ENCODE measurements around the gene ENPP1.
"Not testable (repeated sequence)": the region's sequence is repeated elsewhere in the genome, so short reads cannot be mapped to it uniquely, and the experiment has no call there.

Gene ENPP1

GRCh38 chr6:131876545-131876944 is 68.7 kb downstream of the ENPP1 start:
- no peak for DNase-seq (ENCODE audit: low read depth in 2 of 2)

DNA sequence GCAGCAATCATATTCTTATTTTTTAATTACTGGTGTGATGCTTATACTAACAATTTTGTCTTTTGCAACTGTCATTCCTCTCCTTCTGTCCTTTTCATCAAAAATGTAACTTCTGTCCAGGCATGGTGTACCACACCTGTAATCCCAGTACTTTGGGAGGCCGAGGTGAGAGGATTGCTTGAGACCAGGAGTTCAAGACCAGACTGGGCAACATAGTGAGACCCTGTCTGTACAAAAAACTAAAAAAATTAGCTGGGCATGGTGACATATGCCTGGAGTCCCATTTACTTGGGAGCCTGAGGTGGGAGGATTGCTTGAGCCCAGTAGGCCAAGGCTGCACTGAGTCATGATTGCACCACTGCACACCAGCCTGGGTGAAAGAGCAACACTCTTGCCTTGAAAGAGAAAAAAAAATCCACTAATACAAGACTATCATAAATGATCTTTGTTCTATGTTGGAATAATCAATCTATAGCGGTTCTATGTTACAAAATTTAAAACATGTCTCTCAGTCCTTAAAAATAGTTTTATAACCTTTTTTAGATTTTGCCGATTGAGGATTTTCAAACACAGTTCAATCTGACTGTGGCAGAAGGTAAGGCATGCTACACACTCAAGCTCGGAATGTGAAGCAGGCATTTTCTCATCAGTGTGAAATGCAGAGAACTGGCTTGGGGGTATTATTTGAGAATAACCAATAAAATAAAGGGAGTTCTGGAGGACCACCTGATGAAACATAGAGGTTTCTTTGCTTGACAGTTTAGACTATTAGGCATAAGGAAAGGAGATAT is 70.4 kb downstream of the ENPP1 start:
- DNase-seq (ENCODE audit: low read depth in 2 of 2): no peak

DNA sequence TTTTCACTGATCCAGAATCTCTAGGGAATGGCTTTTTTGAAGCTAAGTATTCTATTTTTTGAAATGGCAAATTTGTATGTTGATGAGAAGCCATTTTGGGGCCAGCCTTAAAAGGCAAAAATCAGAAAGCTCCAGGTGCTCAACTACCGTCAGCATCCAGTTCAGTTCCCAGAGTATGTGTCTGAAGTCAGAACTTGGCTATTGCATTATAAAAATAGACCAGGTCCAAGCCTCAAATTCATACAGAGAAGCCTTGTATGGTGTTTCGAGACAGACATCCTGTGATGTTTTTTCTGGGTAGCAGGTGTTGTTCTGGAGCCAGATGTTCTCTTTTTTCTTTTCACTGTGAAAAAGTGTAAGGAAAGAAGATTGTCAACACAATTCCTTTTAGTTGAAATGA is 75.2 kb downstream of the ENPP1 start:
- no peak for DNase-seq (ENCODE audit: low read depth in 2 of 2)

DNA sequence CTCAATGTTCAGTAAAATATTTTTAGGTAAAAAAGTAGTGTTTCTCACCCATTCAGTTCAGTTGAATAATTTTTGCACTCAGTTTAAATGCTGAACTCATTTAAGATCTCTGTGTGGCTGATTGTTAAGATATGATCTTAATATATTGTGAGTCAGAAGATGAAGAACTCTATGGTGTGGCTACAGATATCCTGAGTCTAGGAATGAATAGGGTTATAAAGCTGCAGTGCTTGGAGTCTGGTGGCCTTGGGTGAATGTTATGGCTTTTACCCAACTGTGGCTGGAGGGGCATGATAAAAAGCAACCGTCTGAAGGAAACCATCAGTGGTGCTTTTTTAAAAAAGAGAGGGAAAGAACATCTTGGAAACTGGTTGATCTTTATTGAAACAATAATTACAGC is 77.4 kb downstream of the ENPP1 start:
- no peak for DNase-seq (ENCODE audit: low read depth in 2 of 2)

DNA sequence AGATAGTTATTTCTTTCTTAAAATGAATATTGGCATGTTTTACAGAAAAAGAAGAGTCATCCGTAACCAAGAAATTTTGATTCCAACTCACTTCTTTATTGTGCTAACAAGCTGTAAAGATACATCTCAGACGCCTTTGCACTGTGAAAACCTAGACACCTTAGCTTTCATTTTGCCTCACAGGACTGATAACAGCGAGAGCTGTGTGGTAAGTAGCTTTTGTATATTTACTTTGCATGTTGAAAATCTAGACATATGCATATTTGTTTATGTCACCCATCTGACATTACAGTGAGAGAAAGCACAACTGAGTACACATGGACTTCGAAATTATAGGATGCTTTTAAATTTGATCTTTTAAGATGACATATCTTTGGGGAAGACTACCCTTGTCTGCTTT is 78.7 kb downstream of the ENPP1 start:
- DNase-seq (ENCODE audit: low read depth in 2 of 2): no peak

DNA sequence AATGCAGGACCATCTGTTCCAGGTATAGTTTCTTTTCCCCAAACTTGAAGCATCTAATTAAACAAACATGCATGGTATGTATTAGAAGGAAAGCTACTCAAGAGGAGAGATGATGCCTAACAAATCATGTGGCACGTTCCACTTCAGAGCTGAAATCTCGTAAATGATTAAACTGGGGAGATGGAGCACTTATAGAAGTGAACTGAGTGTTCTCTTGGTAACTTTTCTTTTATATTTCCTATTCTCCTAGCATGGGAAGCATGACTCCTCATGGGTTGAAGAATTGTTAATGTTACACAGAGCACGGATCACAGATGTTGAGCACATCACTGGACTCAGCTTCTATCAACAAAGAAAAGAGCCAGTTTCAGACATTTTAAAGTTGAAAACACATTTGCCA is 82.3 kb downstream of the ENPP1 start:
- no peak for DNase-seq (ENCODE audit: low read depth in 2 of 2)

DNA sequence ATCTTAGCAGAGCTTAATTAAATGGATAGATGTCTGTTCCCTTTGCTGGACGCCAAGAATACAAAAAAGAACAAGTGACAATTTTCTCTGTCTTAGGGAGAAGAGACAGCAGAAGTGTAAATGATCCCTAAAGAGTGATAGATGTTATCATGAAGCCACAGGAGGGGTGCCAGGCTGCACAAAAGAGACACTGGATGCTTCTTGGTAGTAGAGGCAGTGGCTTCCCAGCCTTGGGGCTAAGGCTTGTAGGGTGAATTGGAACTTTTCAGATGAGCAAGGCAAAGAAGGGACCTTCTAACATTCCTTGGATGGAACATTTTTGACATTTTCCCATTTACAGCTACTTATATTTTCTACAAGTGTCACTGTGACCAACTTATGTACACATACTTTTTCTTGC is 85.4 kb downstream of the ENPP1 start:
- DNase-seq (ENCODE audit: low read depth in 2 of 2): no peak

DNA sequence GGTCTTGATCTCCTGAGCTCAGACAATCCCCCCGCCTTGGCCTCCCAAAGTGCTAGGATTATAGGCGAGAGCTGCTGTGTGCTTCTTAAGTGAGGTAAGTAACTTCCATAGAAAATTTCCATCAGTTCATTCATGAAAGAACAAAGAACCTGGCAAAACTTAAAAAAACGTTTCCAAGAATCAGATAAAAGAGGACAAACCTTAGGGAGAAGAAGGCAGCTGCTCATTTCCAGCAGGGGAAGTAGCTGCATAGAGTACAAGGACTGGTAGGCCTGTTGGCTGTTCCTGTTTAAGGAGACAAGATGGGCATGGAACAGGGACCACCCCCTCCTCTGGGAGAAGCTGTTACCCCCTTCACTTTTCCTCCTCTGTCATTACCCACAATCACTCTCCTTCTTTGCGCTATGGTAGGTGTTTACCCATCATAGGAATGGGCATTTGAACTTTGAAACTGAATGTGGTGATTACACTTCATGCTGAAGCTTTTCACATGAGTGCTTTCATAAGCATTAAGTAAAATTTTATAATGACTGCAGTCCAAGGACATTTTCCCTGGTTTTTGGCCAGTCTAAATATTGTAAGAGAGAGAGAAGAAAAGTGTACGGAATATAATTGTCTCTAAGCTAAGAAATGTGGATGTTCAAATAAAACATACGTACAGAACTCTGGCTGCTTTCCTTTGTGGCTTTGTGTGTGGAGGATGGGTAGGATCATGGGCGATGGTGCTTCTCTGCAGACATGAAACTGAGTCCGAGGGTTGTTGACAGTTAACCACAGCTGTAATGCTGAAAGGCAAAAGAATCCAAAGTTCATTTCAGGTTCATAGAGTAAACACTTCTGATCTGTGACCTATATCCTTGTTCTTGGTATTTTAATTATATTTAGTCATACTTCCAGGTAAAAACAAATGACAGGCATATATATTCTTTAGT is 86.9 kb downstream of the ENPP1 start:
- DNase-seq (ENCODE audit: low read depth in 2 of 2): no peak

- no peak for DNase-seq (ENCODE audit: low read depth in 2 of 2)
Observed at GRCh38 chr6:131897050-131897435, 89.2 kb downstream of the ENPP1 start.

GRCh38 chr6:131897621-131898020 is 89.8 kb downstream of the ENPP1 start:
- DNase-seq (ENCODE audit: low read depth in 2 of 2): no peak

DNA sequence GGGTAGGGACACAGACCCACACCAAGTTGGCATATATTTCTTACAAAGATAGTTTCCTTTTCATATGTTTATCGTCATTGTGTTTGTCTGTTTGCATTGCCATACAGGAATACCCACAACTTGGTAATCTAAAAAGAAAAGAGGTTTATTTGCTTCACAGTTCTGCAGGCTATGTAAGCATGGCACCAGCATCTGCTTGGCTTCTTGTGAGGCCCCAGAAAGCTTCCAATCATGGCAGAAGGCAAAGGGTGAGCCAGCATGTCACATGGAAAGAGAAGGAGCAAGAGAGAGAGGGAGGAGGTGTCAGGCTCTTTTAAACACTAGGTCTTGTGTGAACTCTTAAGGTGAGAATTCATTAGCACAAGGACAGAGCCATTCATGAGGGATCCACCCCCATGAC is 90.9 kb downstream of the ENPP1 start:
- no peak for DNase-seq (ENCODE audit: low read depth in 2 of 2)

DNA sequence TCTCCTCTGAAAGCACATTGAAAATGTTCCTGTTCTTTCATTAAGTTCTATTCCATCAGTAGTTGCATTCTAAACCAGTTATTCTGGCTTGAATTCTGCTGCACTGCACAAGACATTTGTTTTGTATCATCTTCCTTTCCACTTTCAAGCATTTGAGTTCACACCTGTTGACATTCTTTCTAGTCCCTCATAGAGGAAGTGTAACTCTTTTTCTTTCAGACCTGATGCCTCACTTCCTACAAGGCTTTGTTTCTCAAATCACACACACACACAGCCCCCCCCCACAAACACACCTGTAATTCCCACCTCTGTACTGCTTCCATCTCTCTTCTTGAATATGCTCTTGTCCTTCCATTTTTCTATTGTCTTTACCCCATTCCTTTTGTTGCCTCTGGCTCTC is 92.4 kb downstream of the ENPP1 start:
- DNase-seq (ENCODE audit: low read depth in 2 of 2): no peak

- not testable (repeated sequence) for DNase-seq (ENCODE audit: low read depth in 2 of 2)
Observed at GRCh38 chr6:131901326-131901873, 93.6 kb downstream of the ENPP1 start.

GRCh38 chr6:131903734-131904133 is 95.9 kb downstream of the ENPP1 start:
- not testable (repeated sequence) for DNase-seq (ENCODE audit: low read depth in 2 of 2)

DNA sequence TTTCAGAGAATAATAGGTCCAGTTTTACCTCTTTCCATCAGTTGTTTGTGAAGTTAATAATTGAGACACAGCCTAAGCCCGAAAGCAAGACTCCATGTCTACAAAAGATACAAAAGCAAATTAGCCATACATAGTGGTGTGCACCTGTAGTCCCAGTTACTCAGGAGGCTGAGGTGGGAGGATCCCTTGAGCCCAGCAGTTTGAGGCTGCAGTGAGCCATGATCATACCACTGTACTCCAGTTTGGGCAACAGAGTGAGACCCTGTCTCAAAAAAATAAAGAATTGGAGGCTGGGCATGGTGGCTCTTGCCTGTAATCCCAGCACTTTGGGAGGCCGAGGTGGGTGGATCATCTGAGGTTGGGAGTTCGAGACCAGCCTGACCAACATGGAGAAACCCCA is 101.0 kb downstream of the ENPP1 start:
- DNase-seq (ENCODE audit: low read depth in 2 of 2): not testable (repeated sequence)

DNA sequence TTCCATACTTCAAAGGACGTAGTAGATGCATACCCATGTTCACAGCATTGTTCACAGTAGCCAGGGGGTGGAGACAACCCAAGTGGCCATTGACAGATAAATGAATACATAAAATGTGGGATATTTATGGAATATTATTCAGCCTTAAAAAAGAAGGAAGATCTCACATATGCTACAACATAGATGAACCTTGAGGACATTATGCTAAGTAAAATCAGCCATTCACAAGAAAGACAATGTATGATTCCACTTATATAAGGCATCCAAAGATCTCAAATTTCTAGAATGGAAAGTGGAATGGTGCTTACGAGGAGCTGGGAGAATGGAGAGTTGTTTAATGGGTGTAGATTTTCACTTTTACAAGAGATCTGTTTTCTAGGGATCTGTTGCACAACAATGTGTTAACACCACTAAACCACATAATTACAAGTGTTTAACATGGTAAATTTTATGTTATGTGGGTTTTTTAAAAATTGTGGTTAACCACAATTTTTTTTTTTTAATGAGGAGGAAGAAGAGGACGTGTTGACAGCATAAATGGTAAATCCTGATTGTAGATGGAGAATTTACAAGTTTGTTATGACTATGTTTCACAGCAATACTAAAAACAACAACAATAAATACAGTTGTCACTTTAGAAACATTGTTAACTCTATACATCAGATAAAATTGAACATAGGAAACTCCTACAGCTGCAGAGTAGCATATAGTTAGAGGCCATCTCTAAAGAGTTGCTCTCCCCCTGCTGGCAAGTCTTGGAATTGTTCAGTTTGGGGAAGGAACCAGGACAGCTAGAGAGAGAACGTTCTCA is 101.8 kb downstream of the ENPP1 start:
- DNase-seq (ENCODE audit: low read depth in 2 of 2): peak in 1 of 2 experiments; percentile 39

- no peak for DNase-seq (ENCODE audit: low read depth in 2 of 2)
Observed at GRCh38 chr6:131910219-131910589, 102.4 kb downstream of the ENPP1 start.

- no peak for DNase-seq (ENCODE audit: low read depth in 2 of 2)
Observed at GRCh38 chr6:131910956-131911355, 103.1 kb downstream of the ENPP1 start.

- DNase-seq (ENCODE audit: low read depth in 2 of 2): no peak
Observed at GRCh38 chr6:131911951-131912350, 104.1 kb downstream of the ENPP1 start.

DNA sequence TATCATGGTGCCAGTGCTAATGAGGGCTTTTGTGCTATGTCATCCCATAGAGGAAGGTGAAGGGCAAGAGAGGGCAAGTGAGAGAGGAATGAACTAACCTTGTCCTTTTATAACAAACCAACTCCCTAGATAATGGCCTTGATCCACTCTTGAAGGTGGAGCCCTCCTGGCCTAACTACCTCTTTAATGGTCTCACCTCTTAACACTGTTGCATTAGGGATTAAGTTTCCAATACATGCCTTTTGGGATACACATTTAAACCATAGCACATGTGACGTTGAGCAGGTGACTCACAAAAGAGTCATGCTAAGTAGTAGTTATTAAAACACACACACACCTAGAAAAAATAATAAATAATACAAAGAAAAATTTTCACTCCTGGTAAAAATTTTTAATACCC is 106.4 kb downstream of the ENPP1 start:
- DNase-seq (ENCODE audit: low read depth in 2 of 2): no peak

DNA sequence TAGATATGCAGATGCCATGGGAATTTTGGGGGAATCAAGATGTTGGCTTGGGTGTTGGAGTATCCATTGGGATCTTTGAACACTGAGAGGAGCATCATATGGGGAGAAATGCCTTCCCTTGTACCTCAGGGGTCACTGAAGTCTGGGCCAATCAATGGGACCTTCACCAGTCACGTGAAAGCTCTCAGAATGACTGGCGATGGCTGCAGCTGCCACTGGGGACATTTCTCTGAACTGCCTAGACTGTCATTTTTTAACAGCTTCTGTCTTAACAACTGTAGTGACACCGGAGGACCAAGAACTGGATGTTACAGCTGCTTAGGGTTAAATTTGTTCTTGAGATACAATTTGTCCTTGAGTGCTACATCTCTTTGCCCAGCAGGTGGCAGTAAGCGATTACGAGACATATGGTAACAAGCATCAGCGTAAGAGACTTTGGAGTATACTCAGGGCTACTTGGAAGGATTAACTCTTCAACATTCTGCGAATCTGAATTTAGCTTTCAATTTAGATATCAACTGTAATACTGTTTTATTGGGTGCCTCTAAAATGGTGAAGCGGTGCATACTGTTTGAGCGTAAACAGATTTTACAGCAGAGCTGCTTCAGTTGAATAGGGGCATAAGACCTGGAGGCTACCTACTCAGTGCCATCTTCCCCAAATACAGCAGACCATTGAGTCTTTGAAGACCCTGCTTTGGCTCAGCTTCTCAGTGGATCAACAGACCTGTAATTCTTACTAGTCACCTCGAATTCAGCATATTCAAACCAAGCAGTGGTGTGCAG is 107.3 kb downstream of the ENPP1 start:
- DNase-seq (ENCODE audit: low read depth in 2 of 2): peak in 1 of 2 experiments; percentile 41

Measured in fibroblast of skin of left biceps (primary cell).